ENCODE measurements around the gene SKAP1. TPM values are rescaled to one million over a fixed set of nuclear protein-coding genes. Genes with fewer than 3 reads are reported as not detected.
A peak's percentile ranks its signal among the peaks of the same experiment; 100 is the strongest.

Gene SKAP1
- polyA plus RNA-seq, 3 donors, result 0.13 to 1.0 (median 0.52) TPM

GRCh38 chr17:48433896-48434295 lies 3.9 kb upstream of the SKAP1 start:
- Histone ChIP-seq H2AFZ (ENCODE audit: insufficient read depth, low read depth, low read length, poor library complexity, severe bottlenecking) (no peak overlapping the region), H3K27ac (ENCODE audit: low read depth in 1 of 2, low read length in 2 of 2) (no peak overlapping the region), H3K27me3 (ENCODE audit: control insufficient read depth in 2 of 2, insufficient read depth in 2 of 2, low read length in 2 of 2) (peaks cover 54 to 58% of the 10 kb centered on the region in 2 donors), H3K4me2 (replicated peaks; ENCODE audit: extremely low read depth, low read length, poor library complexity, severe bottlenecking) (no peak overlapping the region), H3K4me3 (replicated peaks in 1 of 3; ENCODE audit: low read depth in 2 of 3, low read length in 3 of 3) (no peak overlapping the region), H3K9ac (ENCODE audit: insufficient read depth, low read length, poor library complexity, severe bottlenecking) (no peak overlapping the region), H3K79me2 (ENCODE audit: insufficient read depth, low read length) (no peaks in the 10 kb centered on the region), H3K9me3 (replicated peaks in 1 of 2; ENCODE audit: control insufficient read depth in 1 of 2, insufficient read depth in 1 of 2, low read length in 2 of 2) (peaks cover 0 to 14% of the 10 kb centered on the region in 2 donors), H3K4me1 (ENCODE audit: control insufficient read depth in 1 of 2, insufficient read depth in 2 of 2, low read length in 2 of 2) (peaks cover 0 to 6% of the 10 kb centered on the region in 2 donors), H4K20me1 (ENCODE audit: insufficient read depth, low read length) (no peaks in the 10 kb centered on the region), H3K36me3 (replicated peaks in 1 of 2; ENCODE audit: control insufficient read depth in 1 of 2, insufficient read depth in 2 of 2, low read length in 2 of 2) (no peaks in the 10 kb centered on the region)
- DNase-seq, result no peak
- Mint-ChIP-seq H3K4me3 (peak overlapping the region in 1 of 2 donors; percentile 9), H3K4me1 (peaks cover 9% of the 10 kb centered on the region), H3K36me3 (peaks cover 0 to 3% of the 10 kb centered on the region in 2 donors), H3K27ac (no peak overlapping the region), H3K9me3 (peaks cover 0 to 8% (median 2%) of the 10 kb centered on the region in 7 donors), H3K27me3 (ENCODE audit: low read depth in 3 of 3) (peaks cover 48 to 74% (median 71%) of the 10 kb centered on the region in 3 donors)
- intact Hi-C loops (cut with micrococcal nuclease), result no loop called here
- no peak for TF ChIP-seq CTCF (IDR thresholded peaks at IDR 0.05)
- 94% methylated on average over 6 of the region's 6 CpGs for WGBS (ENCODE audit: insufficient coverage)

- H3K36me3 Mint-ChIP-seq, result peaks cover 0 to 3% of the 10 kb centered on the region in 2 donors
- H3K79me2 ChIP-seq (ENCODE audit: insufficient read depth, low read length), result no peaks in the 10 kb centered on the region
These were observed 3.1 kb upstream of the SKAP1 start for GRCh38 chr17:48432820-48433775.

More at GRCh38 chr17:48432820-48433775, 3.1 kb upstream of the SKAP1 start:
- Histone ChIP-seq H3K4me3 (replicated peaks in 1 of 3; ENCODE audit: low read depth in 2 of 3, low read length in 3 of 3) (no peak overlapping the region), H4K20me1 (ENCODE audit: insufficient read depth, low read length) (no peaks in the 10 kb centered on the region), H3K9me3 (replicated peaks in 1 of 2; ENCODE audit: control insufficient read depth in 1 of 2, insufficient read depth in 1 of 2, low read length in 2 of 2) (peaks cover 0 to 14% of the 10 kb centered on the region in 2 donors), H2AFZ (ENCODE audit: insufficient read depth, low read depth, low read length, poor library complexity, severe bottlenecking) (no peak overlapping the region), H3K9ac (ENCODE audit: insufficient read depth, low read length, poor library complexity, severe bottlenecking) (no peak overlapping the region), H3K27me3 (ENCODE audit: control insufficient read depth in 2 of 2, insufficient read depth in 2 of 2, low read length in 2 of 2) (peaks cover 60 to 62% of the 10 kb centered on the region in 2 donors), H3K36me3 (replicated peaks in 1 of 2; ENCODE audit: control insufficient read depth in 1 of 2, insufficient read depth in 2 of 2, low read length in 2 of 2) (no peaks in the 10 kb centered on the region), H3K4me2 (replicated peaks; ENCODE audit: extremely low read depth, low read length, poor library complexity, severe bottlenecking) (no peak overlapping the region), H3K27ac (ENCODE audit: low read depth in 1 of 2, low read length in 2 of 2) (no peak overlapping the region), H3K4me1 (ENCODE audit: control insufficient read depth in 1 of 2, insufficient read depth in 2 of 2, low read length in 2 of 2) (peaks cover 0 to 6% of the 10 kb centered on the region in 2 donors)
- no peak for TF ChIP-seq CTCF (IDR thresholded peaks at IDR 0.05)
- Mint-ChIP-seq H3K9me3 (peaks cover 0 to 7% (median 2%) of the 10 kb centered on the region in 7 donors), H3K4me1 (peaks cover 9% of the 10 kb centered on the region), H3K27ac (no peak overlapping the region), H3K27me3 (ENCODE audit: low read depth in 3 of 3) (peaks cover 53 to 78% (median 76%) of the 10 kb centered on the region in 3 donors), H3K4me3 (peak overlapping the region in 1 of 2 donors; percentile 9)
- intact Hi-C loops (cut with micrococcal nuclease), result no loop called here
- WGBS (ENCODE audit: insufficient coverage), result 98% methylated on average over 4 of the region's 11 CpGs
- no peak for DNase-seq
